HG03378 (cell line): ENCODE data around the gene ARHGAP18.
A peak's percentile ranks its signal among the peaks of the same experiment; 100 is the strongest.

Source experiments
- ATAC-seq: cut with Tn5 transposase; IDR thresholded peaks from one replicate; pipeline ENCODE4 v1.9.1; 2021; ENCODE audit warnings: mild to moderate bottlenecking, moderate library complexity; ENCODE audit not compliant: unreplicated experiment

ARHGAP18 gene

GRCh38 chr6:129726650-129727049, 16.7 kb upstream of the ARHGAP18 start:
- ATAC-seq: no peak

DNA sequence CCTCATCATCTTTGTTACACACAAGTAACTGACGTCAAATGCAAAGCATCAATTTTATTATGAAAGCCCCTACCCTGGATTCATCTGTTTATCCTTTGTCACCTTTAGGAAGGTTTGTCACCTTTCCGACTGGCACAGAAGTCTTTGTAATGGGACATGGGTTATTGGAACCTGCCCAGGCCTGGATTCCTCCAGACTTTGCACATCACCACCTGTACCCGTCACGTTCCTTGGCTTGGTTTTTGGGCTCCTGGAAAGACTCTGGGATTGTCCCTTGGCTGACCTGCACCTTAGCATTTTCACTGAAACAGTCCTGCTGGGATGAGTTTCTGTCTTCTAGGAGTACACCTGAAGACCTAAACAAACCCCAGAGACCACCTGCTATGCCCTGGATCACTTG, 15.4 kb upstream of the ARHGAP18 start:
- ATAC-seq: no peak

DNA sequence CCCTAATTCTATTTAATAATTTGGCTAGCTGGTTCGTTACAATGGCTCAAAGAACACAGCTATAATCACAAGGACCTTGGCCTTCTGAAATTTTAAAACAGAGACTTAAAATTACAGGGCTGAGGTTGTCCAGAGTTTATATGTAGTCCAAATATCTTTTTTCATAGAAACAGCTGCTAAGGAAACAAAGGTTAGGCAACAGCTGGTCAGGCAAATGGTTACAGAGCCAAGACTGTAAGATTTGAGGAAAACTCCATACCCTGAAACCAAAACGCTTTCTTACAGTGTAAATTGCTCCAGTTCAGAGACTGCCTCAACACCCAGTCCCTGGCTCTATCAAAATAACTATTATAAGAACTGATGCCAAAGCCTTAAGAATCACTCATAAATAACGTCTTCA, 9.7 kb upstream of the ARHGAP18 start:
- ATAC-seq: no peak

- no peak for ATAC-seq
Observed at GRCh38 chr6:129717277-129717676, 7.3 kb upstream of the ARHGAP18 start.

DNA sequence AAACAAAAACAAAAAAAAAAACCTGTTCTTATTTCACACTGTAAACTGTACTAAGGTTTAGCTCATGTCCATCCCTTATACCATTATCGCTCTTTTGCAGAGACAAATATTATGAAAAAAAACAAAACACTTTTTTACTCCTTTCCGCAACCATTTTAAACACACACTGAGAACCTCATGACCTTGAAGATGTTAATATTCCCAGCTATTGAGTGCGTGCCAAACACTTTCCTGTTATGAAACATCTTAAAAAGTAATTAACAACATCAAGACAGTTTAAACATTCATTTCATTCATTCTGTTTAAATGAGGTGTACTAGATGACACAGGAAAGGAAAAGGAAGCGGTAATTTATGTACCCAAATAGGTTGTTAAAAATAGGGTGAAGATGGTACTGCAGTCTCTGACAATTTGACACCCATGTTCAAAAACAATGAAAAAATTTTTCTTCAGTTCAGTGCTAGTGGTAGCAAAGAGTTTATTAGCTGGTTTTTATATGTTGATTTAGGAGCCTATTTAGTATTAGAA, 3.9 kb upstream of the ARHGAP18 start:
- ATAC-seq: no peak

GRCh38 chr6:129711271-129711631, 1.3 kb upstream of the ARHGAP18 start:
- ATAC-seq: no peak

- no peak for ATAC-seq
Observed at GRCh38 chr6:129710450-129711270, 683 bp upstream of the ARHGAP18 start.

DNA sequence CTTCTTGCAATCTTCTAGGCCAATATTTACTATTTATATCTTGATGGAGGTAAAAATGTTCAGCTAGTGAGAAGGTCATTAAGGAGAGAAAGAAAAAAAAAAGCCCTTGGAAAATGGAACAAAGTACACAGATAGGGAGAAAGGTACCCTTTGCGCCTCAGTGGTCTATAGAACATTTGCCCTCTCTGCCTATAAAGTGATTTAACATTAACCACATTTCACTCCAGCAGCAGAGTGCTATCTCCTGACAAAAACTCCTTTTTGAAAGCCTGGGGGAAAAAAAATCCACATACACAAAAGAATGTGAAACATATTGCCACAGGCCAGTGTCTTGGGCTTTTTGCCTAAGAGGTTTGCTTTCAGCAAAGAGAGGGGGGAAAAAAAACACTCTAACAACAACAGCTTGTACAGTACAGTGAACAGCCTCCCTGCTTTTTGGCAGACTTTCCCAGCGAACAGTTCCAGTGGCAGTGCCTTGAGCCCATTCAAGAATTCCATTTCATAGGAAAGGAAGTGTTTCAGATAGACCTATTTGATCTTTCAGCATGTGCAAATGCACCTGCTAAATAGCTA, 695 bp downstream of the ARHGAP18 start:
- peak; percentile 14 for ATAC-seq

- ATAC-seq: no peak
Observed at GRCh38 chr6:129708496-129709195, 1.3 kb downstream of the ARHGAP18 start.

GRCh38 chr6:129707882-129708495, 2.0 kb downstream of the ARHGAP18 start:
- ATAC-seq: no peak

DNA sequence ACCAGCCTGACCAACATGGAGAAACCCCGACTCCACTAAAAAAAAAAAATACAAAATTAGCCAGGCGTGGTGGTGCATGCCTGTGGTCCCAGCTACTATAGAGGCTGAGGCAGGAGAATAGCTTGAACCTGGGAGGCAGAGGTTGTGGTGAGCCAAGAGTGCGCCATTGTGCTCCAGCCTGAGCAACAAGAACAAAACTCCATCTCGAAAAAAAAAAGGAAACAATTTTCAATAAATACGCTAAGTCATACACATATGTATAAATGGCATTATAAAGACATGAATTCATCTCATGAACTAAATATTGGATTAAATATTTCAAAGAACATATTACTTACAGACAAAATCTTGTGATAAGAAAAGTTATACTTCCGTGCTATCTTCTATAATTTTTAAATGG, 2.9 kb downstream of the ARHGAP18 start:
- ATAC-seq: no peak

GRCh38 chr6:129705212-129705611, 4.8 kb downstream of the ARHGAP18 start:
- no peak for ATAC-seq

- ATAC-seq: no peak
Observed at GRCh38 chr6:129704708-129705107, 5.3 kb downstream of the ARHGAP18 start.

DNA sequence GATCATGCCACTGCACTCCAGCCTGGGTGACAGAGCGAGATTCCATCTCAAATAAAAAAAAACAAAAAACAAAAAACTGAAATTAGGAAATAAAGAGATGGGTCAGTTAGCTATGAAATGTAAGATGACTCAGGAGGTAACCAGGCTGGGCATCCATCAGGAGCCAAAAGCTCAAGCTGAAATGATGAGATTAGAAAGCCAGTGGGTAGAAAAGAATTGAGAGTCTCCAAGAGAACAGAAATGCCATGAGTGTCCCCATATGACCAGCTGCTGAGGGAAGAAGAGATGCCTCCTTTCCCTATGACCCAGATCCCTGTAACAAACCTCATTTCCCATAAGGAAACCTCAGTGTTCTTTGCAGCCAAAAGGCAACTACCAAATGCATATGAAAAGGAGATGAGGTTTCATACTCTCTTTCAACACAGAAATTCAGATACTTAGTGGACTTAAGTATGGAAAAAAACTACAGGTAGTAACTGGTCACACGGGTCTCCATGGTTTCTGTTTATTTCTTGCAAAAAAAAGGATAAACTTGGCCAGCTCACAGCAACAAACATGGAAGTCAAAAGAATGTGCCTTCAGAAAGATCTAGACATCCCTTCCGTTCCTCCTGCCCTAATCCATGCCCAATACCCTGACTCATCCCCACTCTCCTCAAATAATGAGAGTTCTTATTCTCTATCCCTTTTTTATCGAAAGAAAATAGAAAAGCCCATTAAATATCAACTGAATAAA, 8.1 kb downstream of the ARHGAP18 start:
- ATAC-seq: no peak

DNA sequence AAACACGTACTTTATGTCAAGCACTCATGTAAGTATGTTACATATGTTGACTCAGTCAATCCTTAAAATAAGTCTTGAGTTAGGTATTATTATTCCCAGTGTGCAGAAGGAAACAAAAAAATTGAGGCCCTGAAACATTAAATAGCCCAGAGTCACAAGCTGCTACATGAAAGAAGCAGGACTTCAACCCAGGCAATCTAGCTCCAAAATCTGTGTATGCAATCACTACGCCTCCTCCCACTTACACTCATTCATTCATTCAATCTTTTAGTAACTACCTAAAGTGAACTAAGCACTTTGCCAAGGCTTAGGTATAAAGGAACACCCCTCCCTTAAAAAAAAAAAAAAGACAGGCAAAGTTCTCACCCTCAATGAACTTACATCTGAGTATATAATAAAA, 9.3 kb downstream of the ARHGAP18 start:
- ATAC-seq: no peak

GRCh38 chr6:129699659-129700058, 10.3 kb downstream of the ARHGAP18 start:
- ATAC-seq: no peak

DNA sequence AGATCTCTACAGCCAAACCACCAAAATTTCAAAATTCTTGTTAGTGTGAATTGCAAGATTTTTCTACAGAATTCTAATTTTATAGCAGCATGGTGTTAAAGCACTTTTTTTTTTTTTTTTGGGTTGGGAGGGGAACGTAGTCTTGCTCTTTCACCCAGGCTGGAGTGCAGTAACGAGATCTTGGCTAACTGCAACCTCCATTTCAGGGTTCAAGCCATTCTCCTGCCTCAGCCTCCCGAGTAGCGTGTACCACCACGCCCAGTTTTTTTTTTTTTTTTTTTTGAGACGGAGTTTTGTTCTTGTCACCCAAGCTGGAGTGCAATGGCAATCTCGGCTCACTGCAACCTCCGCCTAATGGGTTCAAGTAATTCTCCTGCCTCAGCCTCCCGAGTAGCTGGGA, 11.5 kb downstream of the ARHGAP18 start:
- ATAC-seq: no peak

DNA sequence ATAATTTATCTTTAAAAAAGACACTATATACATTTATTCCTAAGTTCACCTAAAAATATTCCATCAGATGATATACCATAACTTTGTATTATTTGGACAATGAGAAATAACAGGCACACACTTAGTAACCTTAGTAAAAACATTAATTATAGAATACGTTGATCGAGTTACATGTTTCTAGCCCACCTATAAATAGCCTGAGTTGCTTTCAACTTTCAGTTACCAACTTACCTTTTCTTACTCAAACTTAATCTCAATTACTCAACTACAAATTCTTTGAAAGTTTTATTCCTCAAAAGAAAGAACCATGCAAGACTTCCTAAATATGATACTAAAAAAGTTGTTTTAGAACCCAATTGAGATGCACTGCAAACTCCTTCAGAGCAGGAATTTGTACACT, 12.2 kb downstream of the ARHGAP18 start:
- ATAC-seq: no peak

GRCh38 chr6:129696843-129697242, 13.1 kb downstream of the ARHGAP18 start:
- no peak for ATAC-seq

DNA sequence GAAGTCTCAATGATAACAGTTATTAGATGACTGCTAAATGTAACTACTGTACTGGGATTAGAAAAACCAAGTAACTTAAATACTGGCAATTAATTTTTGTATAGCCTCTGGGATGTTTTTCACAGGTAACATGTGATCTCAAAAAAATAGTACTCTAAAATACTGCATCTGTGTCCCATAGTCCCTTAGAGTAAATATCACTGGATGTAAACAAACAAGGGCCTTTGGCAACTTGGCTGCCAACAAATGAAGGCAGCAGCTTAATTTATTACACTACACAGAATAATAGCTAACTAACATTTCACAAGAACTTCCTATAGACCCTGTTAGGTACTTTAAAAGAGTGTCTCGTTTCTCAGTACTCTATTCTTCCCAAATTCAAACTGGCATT, 14.0 kb downstream of the ARHGAP18 start:
- ATAC-seq: peak; percentile 10
